Osteocyte (in vitro differentiated cells): ENCODE results near the gene C1orf167. TPM values are rescaled to one million over a fixed set of nuclear protein-coding genes. Genes with fewer than 3 reads are reported as not detected.

Experiments used
- DNase-seq: peaks from one replicate; pipeline ENCODE4 v3.0.0; 2021; ENCODE audit warnings: mixed read lengths; ENCODE audit not compliant: unreplicated experiment; ENCODE audit errors: extremely low spot score
- H3K27ac Mint-ChIP-seq: one replicate; pipeline ENCODE4 v1.8.0; 2021; ENCODE audit warnings: mild to moderate bottlenecking, mixed read lengths; ENCODE audit not compliant: unreplicated experiment
- H3K27me3 Mint-ChIP-seq: one replicate; pipeline ENCODE4 v1.8.0; 2021; ENCODE audit warnings: mixed read lengths; ENCODE audit not compliant: unreplicated experiment
- H3K36me3 Mint-ChIP-seq: one replicate; pipeline ENCODE4 v1.8.0; 2021; ENCODE audit warnings: mixed read lengths; ENCODE audit not compliant: unreplicated experiment
- H3K4me1 Mint-ChIP-seq: one replicate; pipeline ENCODE4 v1.8.0; 2021; ENCODE audit warnings: mixed read lengths; ENCODE audit not compliant: unreplicated experiment
- H3K4me3 Mint-ChIP-seq: one replicate; pipeline ENCODE4 v1.8.0; 2021; ENCODE audit warnings: mild to moderate bottlenecking, moderate library complexity, mixed read lengths; ENCODE audit not compliant: unreplicated experiment
- H3K9me3 Mint-ChIP-seq: one replicate; pipeline ENCODE4 v1.8.0; 2021; ENCODE audit warnings: mixed read lengths; ENCODE audit not compliant: unreplicated experiment
- total RNA-seq: library from RNA; stranded (reverse); gene quantifications from 2 replicates; pipeline ENCODE4 v1.2.1, GENCODE V29; 2021
- TF ChIP-seq, protein P1 (sequence below): fragments of 200-600 bp; sonication (generic); IDR thresholded peaks from 2 replicates; pipeline ENCODE4 v1.5.0; 2021; ENCODE audit warnings: antibody characterized with exemption, mild to moderate bottlenecking, moderate library complexity

The C1orf167 gene
- total RNA-seq, 1 donor from 2014 or later: not detected

DNA sequence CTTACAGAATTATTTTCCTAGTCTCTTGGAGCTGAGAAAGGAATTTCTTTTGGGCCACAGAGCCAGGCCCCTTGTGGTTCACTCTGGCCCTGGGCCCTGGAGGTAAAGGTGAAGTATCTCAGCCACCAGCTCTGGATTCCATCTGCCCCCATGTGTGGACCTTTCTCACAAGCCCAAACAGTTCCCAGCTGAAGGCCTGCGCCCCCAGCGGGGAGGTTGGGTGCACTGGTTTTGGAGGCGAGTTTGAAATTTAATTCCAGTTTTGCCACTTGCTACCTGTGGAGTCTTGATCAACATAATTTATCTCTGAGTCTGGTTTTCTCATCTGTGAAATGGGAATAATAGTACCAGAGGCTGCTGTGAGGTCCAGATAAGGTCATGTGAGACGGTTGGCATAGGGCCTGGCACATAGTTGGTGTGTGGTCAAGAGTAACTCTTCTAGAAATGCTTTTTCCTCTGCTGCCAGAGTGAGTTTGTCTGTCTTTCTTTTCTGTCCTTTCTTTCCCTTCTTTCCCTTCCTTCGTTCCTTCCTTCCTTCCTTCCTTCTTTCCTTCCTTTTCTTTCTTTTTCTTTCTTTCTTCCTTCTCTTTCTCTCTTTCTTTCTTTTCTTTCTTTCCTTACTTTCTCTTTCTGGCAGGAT, 20.0 kb upstream of the C1orf167 start:
- H3K4me1 Mint-ChIP-seq: peaks cover 5% of the 10 kb centered on the region
- H3K9me3 Mint-ChIP-seq: no peaks in the 10 kb centered on the region
- no peaks in the 10 kb centered on the region for H3K36me3 Mint-ChIP-seq
- DNase-seq: no peak
- H3K27ac Mint-ChIP-seq: no peak overlapping the region
- no peak overlapping the region for H3K4me3 Mint-ChIP-seq
- TF ChIP-seq, protein P1, sequence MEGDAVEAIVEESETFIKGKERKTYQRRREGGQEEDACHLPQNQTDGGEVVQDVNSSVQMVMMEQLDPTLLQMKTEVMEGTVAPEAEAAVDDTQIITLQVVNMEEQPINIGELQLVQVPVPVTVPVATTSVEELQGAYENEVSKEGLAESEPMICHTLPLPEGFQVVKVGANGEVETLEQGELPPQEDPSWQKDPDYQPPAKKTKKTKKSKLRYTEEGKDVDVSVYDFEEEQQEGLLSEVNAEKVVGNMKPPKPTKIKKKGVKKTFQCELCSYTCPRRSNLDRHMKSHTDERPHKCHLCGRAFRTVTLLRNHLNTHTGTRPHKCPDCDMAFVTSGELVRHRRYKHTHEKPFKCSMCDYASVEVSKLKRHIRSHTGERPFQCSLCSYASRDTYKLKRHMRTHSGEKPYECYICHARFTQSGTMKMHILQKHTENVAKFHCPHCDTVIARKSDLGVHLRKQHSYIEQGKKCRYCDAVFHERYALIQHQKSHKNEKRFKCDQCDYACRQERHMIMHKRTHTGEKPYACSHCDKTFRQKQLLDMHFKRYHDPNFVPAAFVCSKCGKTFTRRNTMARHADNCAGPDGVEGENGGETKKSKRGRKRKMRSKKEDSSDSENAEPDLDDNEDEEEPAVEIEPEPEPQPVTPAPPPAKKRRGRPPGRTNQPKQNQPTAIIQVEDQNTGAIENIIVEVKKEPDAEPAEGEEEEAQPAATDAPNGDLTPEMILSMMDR: no peak
- H3K27me3 Mint-ChIP-seq: no peaks in the 10 kb centered on the region

DNA sequence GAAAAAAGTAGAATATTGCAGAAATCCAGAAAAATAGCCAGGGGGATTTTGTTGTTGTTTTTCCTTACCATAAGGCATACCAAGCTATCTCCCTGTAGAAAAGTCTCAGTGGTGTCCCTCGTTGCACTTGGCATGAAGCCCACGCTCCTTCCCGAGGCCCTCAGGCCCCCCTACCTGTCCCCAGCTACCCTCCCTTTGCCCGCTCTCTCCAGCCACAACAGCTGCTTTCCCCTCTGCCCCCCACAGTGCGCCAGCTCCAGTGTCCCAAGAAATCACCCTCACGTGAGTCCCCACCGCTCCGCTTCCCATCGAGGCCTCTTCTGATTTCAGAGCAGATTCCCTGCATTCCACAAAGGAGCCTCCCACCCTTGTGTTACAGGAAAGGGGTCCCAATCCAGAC, 17.7 kb upstream of the C1orf167 start:
- no peak overlapping the region for H3K27ac Mint-ChIP-seq
- peaks cover 3% of the 10 kb centered on the region for H3K4me1 Mint-ChIP-seq

DNA sequence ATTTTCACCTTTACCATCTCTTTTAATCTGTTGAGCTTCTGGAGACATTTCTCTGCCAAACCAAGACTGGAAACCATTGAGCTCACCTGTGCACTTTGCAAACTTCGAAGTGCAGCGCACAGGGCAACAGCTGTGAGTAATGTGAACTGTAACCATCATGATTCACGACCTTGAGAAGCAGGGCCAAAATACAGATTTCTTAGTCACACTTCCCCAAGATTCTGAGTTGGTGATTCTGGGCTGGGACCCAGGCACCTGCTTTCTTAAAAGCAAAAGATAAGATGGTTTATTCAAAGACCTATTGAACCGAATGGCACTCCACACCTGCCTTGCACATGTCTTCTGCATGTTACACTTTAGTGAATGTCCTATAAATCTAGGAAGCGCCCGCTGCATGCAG, 15.9 kb upstream of the C1orf167 start:
- no peak for DNase-seq
- Mint-ChIP-seq H3K9me3 (no peaks in the 10 kb centered on the region), H3K4me3 (no peak overlapping the region), H3K4me1 (peaks cover 3% of the 10 kb centered on the region), H3K36me3 (peaks cover 2% of the 10 kb centered on the region), H3K27ac (no peak overlapping the region), H3K27me3 (no peaks in the 10 kb centered on the region)
- TF ChIP-seq, protein P1: no peak

More for the DNA sequence above, 17.7 kb upstream of the C1orf167 start:
- Mint-ChIP-seq H3K36me3 (peaks cover 2% of the 10 kb centered on the region), H3K9me3 (no peaks in the 10 kb centered on the region), H3K27me3 (no peaks in the 10 kb centered on the region), H3K4me3 (no peak overlapping the region)
- DNase-seq: no peak
- TF ChIP-seq, protein P1: no peak

DNA sequence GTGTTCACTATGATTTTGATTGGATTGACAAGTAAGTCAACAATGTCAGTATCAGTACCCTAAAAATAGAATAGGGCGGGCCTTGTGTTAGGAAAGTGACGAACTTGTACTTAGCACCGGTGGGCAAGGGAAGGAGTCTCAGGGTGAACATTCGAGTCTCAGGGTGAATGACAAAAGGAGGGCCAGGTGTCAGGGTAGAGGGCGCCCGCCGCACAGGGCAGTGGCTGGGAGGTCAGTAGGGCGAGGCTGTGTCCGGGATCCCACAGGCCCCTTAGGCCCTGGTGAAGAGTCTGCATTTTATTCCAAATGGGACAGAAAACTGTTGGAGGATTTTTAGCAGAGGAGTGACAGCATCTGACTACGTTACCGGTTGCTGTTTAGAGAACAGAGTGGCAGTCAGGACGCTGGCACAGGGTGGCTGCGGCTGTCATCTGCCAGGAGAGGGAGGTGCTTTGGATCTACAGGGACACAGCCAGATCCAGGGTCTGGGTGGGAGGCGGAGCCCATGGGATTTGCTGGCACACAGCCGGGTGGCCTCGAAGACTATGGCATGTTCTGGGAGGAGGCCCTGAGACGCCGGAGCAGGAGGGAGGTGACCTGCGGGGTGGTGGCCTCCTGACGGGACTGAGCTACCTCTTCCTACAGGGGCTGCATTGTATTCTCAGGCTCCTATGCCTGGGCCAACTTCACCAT, 15.1 kb upstream of the C1orf167 start:
- no peak overlapping the region for H3K4me3 Mint-ChIP-seq
- H3K27ac Mint-ChIP-seq: no peak overlapping the region
- TF ChIP-seq, protein P1: no peak
- H3K36me3 Mint-ChIP-seq: peaks cover 2% of the 10 kb centered on the region
- H3K4me1 Mint-ChIP-seq: peaks cover 3% of the 10 kb centered on the region
- DNase-seq: no peak
- H3K27me3 Mint-ChIP-seq: no peaks in the 10 kb centered on the region
- no peaks in the 10 kb centered on the region for H3K9me3 Mint-ChIP-seq
